Measurements from ENCODE around the gene EBF3. TPM values are rescaled to one million over a fixed set of nuclear protein-coding genes. Genes with fewer than 3 reads are reported as not detected.

Gene EBF3
- total and polyA plus RNA-seq, 2 experiments from 2014 or later: 0.27 to 0.49 TPM

GRCh38 chr10:130002606-130003005 is 38.5 kb upstream of the EBF3 start:
- H3K9me2 ChIP-seq (ENCODE audit: insufficient read depth): 0 out of 2 replicates have a peak, but pooled peaks cover 2% of the 10 kb centered on the region
- no peak for DNase-seq (ENCODE audit: low spot score)
- no peak overlapping the region for H3K27ac Mint-ChIP-seq
- no peaks in the 10 kb centered on the region for H3F3A ChIP-seq (replicated peaks; ENCODE audit: low read depth)
- H3K79me2 ChIP-seq (replicated peaks; ENCODE audit: insufficient read depth): no peaks in the 10 kb centered on the region
- H3K27ac ChIP-seq (ENCODE audit: low read depth): no peak overlapping the region
- H3K4me3 ChIP-seq: no peak overlapping the region
- no peaks in the 10 kb centered on the region for H3K4me1 Mint-ChIP-seq
- H3K27me3 ChIP-seq (ENCODE audit: insufficient read depth): no peaks in the 10 kb centered on the region
- no peak overlapping the region for H3K4me2 ChIP-seq
- no peaks in the 10 kb centered on the region for H3K4me1 ChIP-seq (ENCODE audit: insufficient read depth)
- no peak for ATAC-seq
- no peak overlapping the region for H3K4me3 Mint-ChIP-seq
- peaks cover 4% of the 10 kb centered on the region; the same call in 1 of the 3 replicates for H3K9me3 Mint-ChIP-seq
- no peaks in the 10 kb centered on the region; the same call in 2 of the 3 replicates for H3K36me3 Mint-ChIP-seq (ENCODE audit: low read depth)
- H3K36me3 ChIP-seq (ENCODE audit: insufficient read depth): no peaks in the 10 kb centered on the region
- H3K27me3 Mint-ChIP-seq (ENCODE audit: insufficient read depth, low read depth, poor library complexity): peaks cover 4% of the 10 kb centered on the region
- no peaks in the 10 kb centered on the region for H4K20me1 ChIP-seq (replicated peaks; ENCODE audit: insufficient read depth)
- H2AFZ ChIP-seq: no peak overlapping the region
- TF ChIP-seq EZH2 (IDR thresholded peaks at IDR 0.05; ENCODE audit: low read depth, unreplicated experiment) (no peak), CREB1 (CRISPR knock-in tag; IDR thresholded peaks at IDR 0.05; ENCODE audit: low read depth) (no peak), POLR2AphosphoS5 (IDR thresholded peaks at IDR 0.05; ENCODE audit: low read depth) (no peak), JUNB (IDR thresholded peaks at IDR 0.05; ENCODE audit: unreplicated experiment) (no peak), NANOG (IDR thresholded peaks at IDR 0.05; ENCODE audit: borderline replicate concordance) (no peak), REST (IDR thresholded peaks at IDR 0.05; ENCODE audit: unreplicated experiment) (no peak), ZNF114 (CRISPR knock-in tag; IDR thresholded peaks at IDR 0.05) (no peak), CTCF (conservative IDR thresholded peaks at IDR 0.05; ENCODE audit: low read depth in 2 of 2) (no peak), ZNF331 (CRISPR knock-in tag; IDR thresholded peaks at IDR 0.05; ENCODE audit: low read depth) (no peak), STAT1 (IDR thresholded peaks at IDR 0.05; ENCODE audit: unreplicated experiment) (no peak), EZH2phosphoT487 (IDR thresholded peaks at IDR 0.05; ENCODE audit: unreplicated experiment) (no peak)
- TF ChIP-seq, protein P1, sequence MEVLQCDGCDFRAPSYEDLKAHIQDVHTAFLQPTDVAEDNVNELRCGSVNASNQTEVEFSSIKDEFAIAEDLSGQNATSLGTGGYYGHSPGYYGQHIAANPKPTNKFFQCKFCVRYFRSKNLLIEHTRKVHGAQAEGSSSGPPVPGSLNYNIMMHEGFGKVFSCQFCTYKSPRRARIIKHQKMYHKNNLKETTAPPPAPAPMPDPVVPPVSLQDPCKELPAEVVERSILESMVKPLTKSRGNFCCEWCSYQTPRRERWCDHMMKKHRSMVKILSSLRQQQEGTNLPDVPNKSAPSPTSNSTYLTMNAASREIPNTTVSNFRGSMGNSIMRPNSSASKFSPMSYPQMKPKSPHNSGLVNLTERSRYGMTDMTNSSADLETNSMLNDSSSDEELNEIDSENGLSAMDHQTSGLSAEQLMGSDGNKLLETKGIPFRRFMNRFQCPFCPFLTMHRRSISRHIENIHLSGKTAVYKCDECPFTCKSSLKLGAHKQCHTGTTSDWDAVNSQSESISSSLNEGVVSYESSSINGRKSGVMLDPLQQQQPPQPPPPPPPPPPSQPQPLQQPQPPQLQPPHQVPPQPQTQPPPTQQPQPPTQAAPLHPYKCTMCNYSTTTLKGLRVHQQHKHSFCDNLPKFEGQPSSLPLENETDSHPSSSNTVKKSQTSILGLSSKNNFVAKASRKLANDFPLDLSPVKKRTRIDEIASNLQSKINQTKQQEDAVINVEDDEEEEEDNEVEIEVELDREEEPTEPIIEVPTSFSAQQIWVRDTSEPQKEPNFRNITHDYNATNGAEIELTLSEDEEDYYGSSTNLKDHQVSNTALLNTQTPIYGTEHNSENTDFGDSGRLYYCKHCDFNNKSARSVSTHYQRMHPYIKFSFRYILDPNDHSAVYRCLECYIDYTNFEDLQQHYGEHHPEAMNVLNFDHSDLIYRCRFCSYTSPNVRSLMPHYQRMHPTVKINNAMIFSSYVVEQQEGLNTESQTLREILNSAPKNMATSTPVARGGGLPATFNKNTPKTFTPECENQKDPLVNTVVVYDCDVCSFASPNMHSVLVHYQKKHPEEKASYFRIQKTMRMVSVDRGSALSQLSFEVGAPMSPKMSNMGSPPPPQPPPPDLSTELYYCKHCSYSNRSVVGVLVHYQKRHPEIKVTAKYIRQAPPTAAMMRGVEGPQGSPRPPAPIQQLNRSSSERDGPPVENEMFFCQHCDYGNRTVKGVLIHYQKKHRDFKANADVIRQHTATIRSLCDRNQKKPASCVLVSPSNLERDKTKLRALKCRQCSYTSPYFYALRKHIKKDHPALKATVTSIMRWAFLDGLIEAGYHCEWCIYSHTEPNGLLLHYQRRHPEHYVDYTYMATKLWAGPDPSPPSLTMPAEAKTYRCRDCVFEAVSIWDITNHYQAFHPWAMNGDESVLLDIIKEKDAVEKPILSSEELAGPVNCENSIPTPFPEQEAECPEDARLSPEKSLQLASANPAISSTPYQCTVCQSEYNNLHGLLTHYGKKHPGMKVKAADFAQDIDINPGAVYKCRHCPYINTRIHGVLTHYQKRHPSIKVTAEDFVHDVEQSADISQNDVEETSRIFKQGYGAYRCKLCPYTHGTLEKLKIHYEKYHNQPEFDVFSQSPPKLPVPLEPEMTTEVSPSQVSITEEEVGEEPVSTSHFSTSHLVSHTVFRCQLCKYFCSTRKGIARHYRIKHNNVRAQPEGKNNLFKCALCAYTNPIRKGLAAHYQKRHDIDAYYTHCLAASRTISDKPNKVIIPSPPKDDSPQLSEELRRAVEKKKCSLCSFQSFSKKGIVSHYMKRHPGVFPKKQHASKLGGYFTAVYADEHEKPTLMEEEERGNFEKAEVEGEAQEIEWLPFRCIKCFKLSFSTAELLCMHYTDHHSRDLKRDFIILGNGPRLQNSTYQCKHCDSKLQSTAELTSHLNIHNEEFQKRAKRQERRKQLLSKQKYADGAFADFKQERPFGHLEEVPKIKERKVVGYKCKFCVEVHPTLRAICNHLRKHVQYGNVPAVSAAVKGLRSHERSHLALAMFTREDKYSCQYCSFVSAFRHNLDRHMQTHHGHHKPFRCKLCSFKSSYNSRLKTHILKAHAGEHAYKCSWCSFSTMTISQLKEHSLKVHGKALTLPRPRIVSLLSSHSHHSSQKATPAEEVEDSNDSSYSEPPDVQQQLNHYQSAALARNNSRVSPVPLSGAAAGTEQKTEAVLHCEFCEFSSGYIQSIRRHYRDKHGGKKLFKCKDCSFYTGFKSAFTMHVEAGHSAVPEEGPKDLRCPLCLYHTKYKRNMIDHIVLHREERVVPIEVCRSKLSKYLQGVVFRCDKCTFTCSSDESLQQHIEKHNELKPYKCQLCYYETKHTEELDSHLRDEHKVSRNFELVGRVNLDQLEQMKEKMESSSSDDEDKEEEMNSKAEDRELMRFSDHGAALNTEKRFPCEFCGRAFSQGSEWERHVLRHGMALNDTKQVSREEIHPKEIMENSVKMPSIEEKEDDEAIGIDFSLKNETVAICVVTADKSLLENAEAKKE (CRISPR knock-in tag; IDR thresholded peaks at IDR 0.05): no peak
- TF ChIP-seq, protein P2, sequence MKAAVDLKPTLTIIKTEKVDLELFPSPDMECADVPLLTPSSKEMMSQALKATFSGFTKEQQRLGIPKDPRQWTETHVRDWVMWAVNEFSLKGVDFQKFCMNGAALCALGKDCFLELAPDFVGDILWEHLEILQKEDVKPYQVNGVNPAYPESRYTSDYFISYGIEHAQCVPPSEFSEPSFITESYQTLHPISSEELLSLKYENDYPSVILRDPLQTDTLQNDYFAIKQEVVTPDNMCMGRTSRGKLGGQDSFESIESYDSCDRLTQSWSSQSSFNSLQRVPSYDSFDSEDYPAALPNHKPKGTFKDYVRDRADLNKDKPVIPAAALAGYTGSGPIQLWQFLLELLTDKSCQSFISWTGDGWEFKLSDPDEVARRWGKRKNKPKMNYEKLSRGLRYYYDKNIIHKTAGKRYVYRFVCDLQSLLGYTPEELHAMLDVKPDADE (IDR thresholded peaks at IDR 0.05): no peak
